Measurements from ENCODE around the gene NPEPPS. TPM values are rescaled to one million over a fixed set of nuclear protein-coding genes. Genes with fewer than 3 reads are reported as not detected.
"Not testable (repeated sequence)": the region's sequence is repeated elsewhere in the genome, so short reads cannot be mapped to it uniquely, and the experiment has no call there.

The NPEPPS gene
- total RNA-seq, 1 experiment from 2014 or later, result 139 TPM

DNA sequence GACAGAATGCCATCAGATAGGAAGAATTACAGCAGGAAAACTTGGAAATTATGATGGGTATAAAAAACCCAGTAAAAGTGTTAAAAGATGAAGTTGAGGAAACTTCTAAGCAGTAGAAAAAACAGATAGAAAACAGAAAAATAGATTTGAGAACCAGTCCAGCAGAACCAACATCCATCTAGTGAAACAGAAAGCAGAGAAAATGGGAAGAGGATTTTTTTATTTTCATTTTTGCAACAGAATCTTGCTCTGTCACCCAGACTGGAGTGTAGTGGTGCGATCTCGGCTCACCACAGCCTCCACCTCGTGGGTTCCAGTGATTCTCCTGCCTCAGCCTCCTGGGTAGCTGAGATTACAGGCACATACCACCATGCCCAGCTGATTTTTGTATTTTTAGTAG lies 41.7 kb downstream of the NPEPPS start:
- H3K4me1 ChIP-seq; CTCF ChIA-PET; H3K27me3 Mint-ChIP-seq (ENCODE audit: insufficient read depth, unreplicated experiment); H3K4me3 ChIP-seq (ENCODE audit: low read depth, low read length); POLR2A ChIA-PET; H3K27ac Mint-ChIP-seq (ENCODE audit: unreplicated experiment); H3K9me3 ChIP-seq; H3K4me3 Mint-ChIP-seq (ENCODE audit: unreplicated experiment); H3K36me3 ChIP-seq (ENCODE audit: control insufficient read depth, insufficient read depth, low read length); intact Hi-C loops (cut with micrococcal nuclease; ENCODE audit: unreplicated experiment); BruUV-seq (replicated peaks); H3K9me3 Mint-ChIP-seq (ENCODE audit: unreplicated experiment); DNase-seq; H3K4me1 Mint-ChIP-seq (ENCODE audit: low read depth, unreplicated experiment); H3K27me3 ChIP-seq (replicated peaks; ENCODE audit: control insufficient read depth, insufficient read depth, low read length): not testable (repeated sequence)
- peaks cover 45% of the 10 kb centered on the region for H3K36me3 Mint-ChIP-seq (ENCODE audit: insufficient read depth, unreplicated experiment)

DNA sequence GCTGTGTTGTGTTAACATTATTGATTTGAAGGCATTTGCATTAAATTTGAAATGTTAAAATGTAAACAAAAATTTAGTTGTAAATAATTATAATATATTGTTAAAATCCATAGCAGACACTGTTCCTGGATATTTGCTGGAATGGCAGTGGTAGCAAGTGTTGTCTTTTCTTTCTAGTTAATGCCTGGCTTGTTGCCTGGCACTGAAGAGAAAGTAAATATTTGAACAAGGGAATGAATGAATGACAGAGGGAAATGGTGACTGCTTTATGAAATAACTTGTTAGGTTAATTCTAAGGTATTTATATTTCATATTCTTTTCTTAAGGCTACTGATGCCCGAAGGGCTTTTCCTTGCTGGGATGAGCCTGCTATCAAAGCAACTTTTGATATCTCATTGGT lies 51.5 kb downstream of the NPEPPS start:
- H3K4me1 Mint-ChIP-seq (ENCODE audit: low read depth, unreplicated experiment); intact Hi-C loops (cut with micrococcal nuclease; ENCODE audit: unreplicated experiment); H3K27ac Mint-ChIP-seq (ENCODE audit: unreplicated experiment); H3K36me3 ChIP-seq (ENCODE audit: control insufficient read depth, insufficient read depth, low read length); H3K9me3 Mint-ChIP-seq (ENCODE audit: unreplicated experiment); DNase-seq; H3K4me3 Mint-ChIP-seq (ENCODE audit: unreplicated experiment); H3K9me3 ChIP-seq; BruUV-seq (replicated peaks); CTCF ChIA-PET; H3K27me3 ChIP-seq (replicated peaks; ENCODE audit: control insufficient read depth, insufficient read depth, low read length); POLR2A ChIA-PET; H3K4me1 ChIP-seq; H3K27me3 Mint-ChIP-seq (ENCODE audit: insufficient read depth, unreplicated experiment); H3K4me3 ChIP-seq (ENCODE audit: low read depth, low read length): not testable (repeated sequence)
- H3K36me3 Mint-ChIP-seq (ENCODE audit: insufficient read depth, unreplicated experiment), result peaks cover 41% of the 10 kb centered on the region

DNA sequence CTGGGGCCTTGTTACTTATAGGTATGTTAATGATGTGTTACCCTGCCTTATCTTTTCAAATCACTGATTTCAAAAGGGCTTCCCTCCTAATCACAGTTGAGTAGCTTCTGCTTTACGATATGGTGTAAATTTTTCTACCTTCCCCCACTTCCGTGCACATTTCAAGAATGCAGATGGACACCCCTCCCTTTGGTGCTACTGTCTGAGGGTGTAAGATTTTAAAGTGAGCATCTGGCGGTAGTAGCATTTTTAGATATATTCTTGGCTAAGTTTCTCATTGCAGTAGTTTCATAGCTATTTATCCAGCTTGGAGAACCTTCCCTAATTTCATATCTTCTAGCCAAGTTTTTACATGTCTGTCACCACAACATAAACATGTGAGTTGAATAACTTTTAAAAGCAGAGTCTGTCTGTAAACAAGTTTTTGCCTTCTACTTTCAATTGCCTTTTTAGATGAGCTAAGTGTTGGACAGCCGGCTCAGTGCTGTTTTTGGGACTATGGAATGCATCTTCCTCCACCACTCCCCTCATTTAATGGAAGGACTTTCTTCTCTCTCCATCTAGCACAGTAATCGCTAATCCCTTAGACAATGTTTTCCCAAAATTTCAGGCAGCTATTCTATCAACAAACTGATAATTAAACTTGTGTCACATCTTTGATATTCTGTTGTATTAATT lies 55.6 kb downstream of the NPEPPS start:
- H3K27ac Mint-ChIP-seq (ENCODE audit: unreplicated experiment); CTCF ChIA-PET; H3K4me3 ChIP-seq (ENCODE audit: low read depth, low read length); H3K36me3 ChIP-seq (ENCODE audit: control insufficient read depth, insufficient read depth, low read length); POLR2A ChIA-PET; DNase-seq; H3K4me1 ChIP-seq; H3K27me3 ChIP-seq (replicated peaks; ENCODE audit: control insufficient read depth, insufficient read depth, low read length); H3K27me3 Mint-ChIP-seq (ENCODE audit: insufficient read depth, unreplicated experiment); H3K4me3 Mint-ChIP-seq (ENCODE audit: unreplicated experiment); H3K9me3 ChIP-seq; H3K4me1 Mint-ChIP-seq (ENCODE audit: low read depth, unreplicated experiment); intact Hi-C loops (cut with micrococcal nuclease; ENCODE audit: unreplicated experiment); H3K9me3 Mint-ChIP-seq (ENCODE audit: unreplicated experiment); BruUV-seq (replicated peaks): not testable (repeated sequence)
- H3K36me3 Mint-ChIP-seq (ENCODE audit: insufficient read depth, unreplicated experiment), result peaks cover 46% of the 10 kb centered on the region

DNA sequence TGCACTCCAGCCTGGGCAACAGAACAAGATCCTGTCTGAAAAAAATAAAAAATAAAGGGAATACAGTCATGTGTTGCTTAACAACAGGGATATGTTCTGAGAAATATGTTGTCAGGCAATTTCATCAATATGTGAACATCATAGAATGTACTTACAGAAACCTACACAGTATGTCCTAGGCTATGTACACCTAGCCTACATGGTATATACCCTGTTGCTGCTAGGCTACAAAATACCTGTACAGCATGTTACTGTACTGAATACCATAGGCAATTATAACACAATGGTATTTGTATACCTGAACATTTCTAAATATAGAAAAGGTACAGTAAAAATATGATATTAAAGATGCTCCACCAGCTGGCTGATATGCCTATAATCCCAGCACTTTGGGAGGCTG lies 62.6 kb downstream of the NPEPPS start:
- H3K27me3 ChIP-seq (replicated peaks; ENCODE audit: control insufficient read depth, insufficient read depth, low read length); H3K27me3 Mint-ChIP-seq (ENCODE audit: insufficient read depth, unreplicated experiment); H3K4me3 Mint-ChIP-seq (ENCODE audit: unreplicated experiment); H3K4me1 Mint-ChIP-seq (ENCODE audit: low read depth, unreplicated experiment); H3K9me3 Mint-ChIP-seq (ENCODE audit: unreplicated experiment); H3K36me3 ChIP-seq (ENCODE audit: control insufficient read depth, insufficient read depth, low read length); H3K4me3 ChIP-seq (ENCODE audit: low read depth, low read length); POLR2A ChIA-PET; H3K4me1 ChIP-seq; CTCF ChIA-PET; BruUV-seq (replicated peaks); H3K9me3 ChIP-seq; DNase-seq; H3K27ac Mint-ChIP-seq (ENCODE audit: unreplicated experiment); intact Hi-C loops (cut with micrococcal nuclease; ENCODE audit: unreplicated experiment): not testable (repeated sequence)
- peaks cover 70% of the 10 kb centered on the region for H3K36me3 Mint-ChIP-seq (ENCODE audit: insufficient read depth, unreplicated experiment)

DNA sequence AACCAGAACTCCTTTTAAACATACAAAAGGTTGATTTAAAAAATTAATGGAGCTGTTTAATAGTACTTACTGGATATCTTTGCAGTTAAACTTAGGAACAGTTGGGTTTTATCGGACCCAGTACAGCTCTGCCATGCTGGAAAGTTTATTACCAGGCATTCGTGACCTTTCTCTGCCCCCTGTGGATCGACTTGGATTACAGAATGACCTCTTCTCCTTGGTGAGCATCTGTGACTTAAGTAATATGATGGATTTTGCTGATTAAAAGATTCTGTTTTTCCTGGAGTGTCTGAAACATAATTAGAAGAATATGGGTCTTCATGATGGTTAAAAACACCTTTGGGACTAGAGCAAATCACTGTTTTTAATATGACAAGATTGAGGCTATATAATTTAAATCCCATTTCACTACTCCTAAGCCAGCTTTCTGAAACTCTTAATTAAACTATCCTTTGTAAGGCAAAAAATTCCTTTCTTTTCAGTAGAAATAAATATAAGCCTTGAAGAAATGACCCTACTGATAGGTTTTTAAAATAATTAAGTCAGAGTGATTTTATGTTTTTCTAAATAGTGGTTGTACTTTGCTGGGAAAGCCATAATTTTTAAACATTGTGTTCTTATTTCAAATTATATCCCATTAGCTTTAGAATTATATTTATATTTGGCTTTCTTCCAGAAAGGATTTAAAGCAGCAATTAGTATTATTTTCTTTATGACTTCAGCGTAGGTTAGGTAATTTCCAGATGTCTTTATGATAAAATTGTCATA lies 73.1 kb downstream of the NPEPPS start:
- intact Hi-C loops (cut with micrococcal nuclease; ENCODE audit: unreplicated experiment), result no loop called here
- no TSS peak for BruUV-seq (replicated peaks)
- H3K36me3 ChIP-seq (ENCODE audit: control insufficient read depth, insufficient read depth, low read length), result peaks cover 3% of the 10 kb centered on the region; the same call in 1 of the 2 replicates
- H3K9me3 ChIP-seq, result no peaks in the 10 kb centered on the region
- TF ChIP-seq, protein P1, sequence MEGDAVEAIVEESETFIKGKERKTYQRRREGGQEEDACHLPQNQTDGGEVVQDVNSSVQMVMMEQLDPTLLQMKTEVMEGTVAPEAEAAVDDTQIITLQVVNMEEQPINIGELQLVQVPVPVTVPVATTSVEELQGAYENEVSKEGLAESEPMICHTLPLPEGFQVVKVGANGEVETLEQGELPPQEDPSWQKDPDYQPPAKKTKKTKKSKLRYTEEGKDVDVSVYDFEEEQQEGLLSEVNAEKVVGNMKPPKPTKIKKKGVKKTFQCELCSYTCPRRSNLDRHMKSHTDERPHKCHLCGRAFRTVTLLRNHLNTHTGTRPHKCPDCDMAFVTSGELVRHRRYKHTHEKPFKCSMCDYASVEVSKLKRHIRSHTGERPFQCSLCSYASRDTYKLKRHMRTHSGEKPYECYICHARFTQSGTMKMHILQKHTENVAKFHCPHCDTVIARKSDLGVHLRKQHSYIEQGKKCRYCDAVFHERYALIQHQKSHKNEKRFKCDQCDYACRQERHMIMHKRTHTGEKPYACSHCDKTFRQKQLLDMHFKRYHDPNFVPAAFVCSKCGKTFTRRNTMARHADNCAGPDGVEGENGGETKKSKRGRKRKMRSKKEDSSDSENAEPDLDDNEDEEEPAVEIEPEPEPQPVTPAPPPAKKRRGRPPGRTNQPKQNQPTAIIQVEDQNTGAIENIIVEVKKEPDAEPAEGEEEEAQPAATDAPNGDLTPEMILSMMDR (IDR thresholded peaks at IDR 0.05; ENCODE audit: insufficient read depth in 1 of 2, low read depth in 1 of 2, low read length in 1 of 2, severe bottlenecking in 1 of 2, unreplicated experiment in 1 of 2), result peak in 1 of 2 experiments; percentile 7
- Mint-ChIP-seq H3K27ac (ENCODE audit: unreplicated experiment) (no peak overlapping the region), H3K4me1 (ENCODE audit: low read depth, unreplicated experiment) (peaks cover 6% of the 10 kb centered on the region), H3K4me3 (ENCODE audit: unreplicated experiment) (no peak overlapping the region), H3K36me3 (ENCODE audit: insufficient read depth, unreplicated experiment) (peaks cover 64% of the 10 kb centered on the region), H3K27me3 (ENCODE audit: insufficient read depth, unreplicated experiment) (no peaks in the 10 kb centered on the region), H3K9me3 (ENCODE audit: unreplicated experiment) (no peaks in the 10 kb centered on the region)
- H3K27me3 ChIP-seq (replicated peaks; ENCODE audit: control insufficient read depth, insufficient read depth, low read length), result no peaks in the 10 kb centered on the region
- no peak for DNase-seq
- CTCF ChIA-PET, result interaction anchor here (1.9 kb wide), 1 partner anchor 12 kb away, joined by 5 read pairs; no protein-coding TSS in a partner anchor
- no peaks in the 10 kb centered on the region; the same call in 1 of the 2 replicates for H3K4me1 ChIP-seq
- no peak overlapping the region for H3K4me3 ChIP-seq (ENCODE audit: low read depth, low read length)
- POLR2A ChIA-PET, result no interaction called here

All from Caco-2 (cell line).